GM12801 (cell line): Measurements from ENCODE around the gene ABCA1.

Source experiments
- CTCF ChIP-seq: IDR thresholded peaks from one replicate; pipeline ENCODE4 v1.5.1; 2011; ENCODE audit warnings: control low read depth; ENCODE audit not compliant: insufficient read length; ENCODE audit errors: extremely low read depth

ABCA1 gene

GRCh38 chr9:104858846-104859245 lies 69.1 kb downstream of the ABCA1 start:
- TF ChIP-seq CTCF, result no peak

DNA sequence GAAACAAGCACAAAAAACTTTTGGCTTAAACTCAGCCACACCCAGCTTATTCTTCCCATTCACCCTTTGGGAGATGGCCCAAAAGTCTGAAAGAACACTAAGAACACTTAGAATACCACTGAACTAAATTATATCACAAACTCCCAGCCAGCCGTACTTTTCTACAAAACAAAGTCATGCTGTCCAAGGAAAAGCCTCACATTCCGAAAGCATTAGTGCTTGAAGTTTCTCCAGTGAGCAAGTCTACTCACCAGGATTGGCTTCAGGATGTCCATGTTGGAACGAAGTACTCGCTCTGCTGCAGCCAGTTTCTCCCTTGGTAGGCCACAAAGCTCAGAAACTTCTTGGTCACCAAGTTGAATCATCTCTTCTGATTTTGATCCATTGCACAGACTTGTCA lies 69.7 kb downstream of the ABCA1 start:
- TF ChIP-seq CTCF, result no peak

- no peak for TF ChIP-seq CTCF
Measured at GRCh38 chr9:104856413-104856941, 71.5 kb downstream of the ABCA1 start.

DNA sequence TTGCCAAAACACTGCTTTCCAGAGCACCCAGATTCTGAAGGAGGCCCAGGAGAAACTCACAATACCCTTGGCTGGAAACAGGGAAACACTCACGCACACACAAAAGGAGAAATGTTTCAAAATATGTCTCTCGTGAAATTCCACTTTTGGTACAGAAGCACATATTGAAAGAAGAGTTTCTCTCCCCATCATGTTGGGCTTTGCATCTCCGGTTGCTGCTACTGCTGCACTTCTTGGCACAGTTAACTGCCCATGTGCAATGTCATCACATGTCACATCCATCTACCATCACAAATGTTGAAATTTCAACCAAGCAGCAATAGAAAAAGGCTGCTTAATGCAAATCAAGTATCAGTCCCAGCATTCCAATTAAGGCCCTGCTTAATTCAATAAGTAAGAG lies 72.1 kb downstream of the ABCA1 start:
- TF ChIP-seq CTCF, result no peak

DNA sequence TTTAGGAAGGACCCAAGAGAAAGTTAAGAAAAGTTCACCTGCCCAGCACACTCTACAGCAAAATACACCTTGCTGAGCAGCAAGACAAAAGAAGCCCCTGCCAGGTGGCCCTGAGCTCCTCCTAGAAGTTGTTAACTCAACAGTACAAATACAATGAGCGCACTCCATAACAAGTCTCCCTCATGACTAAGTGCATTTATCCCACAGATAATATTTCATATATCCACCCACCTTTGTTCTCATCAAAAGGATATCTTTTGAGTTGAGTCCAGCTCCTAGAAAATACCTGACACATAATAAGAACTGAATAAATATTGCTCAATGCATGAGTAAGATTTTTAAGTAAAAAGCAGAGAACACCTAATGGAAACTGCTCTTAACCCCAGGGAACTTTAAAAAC lies 73.3 kb downstream of the ABCA1 start:
- TF ChIP-seq CTCF, result no peak

GRCh38 chr9:104853683-104854082 lies 74.3 kb downstream of the ABCA1 start:
- no peak for TF ChIP-seq CTCF

- no peak for TF ChIP-seq CTCF
Measured at GRCh38 chr9:104853159-104853558, 74.8 kb downstream of the ABCA1 start.

DNA sequence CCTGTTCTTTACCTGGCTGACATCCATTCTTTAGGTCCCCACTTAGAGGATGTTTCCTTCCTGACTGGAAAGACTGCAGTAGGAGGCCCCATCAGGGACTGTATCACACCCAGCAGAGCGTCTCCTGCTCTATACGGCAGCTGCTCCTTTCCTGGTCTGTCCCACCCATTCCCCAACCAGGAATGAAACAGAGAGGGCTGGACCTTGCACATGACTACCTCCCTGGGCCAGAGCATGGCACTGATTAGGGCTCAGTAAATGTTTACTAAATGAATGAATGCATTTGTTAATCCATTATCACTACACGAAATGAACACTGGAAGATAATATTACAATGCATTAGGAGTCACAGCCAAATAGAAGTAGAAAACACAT lies 76.4 kb downstream of the ABCA1 start:
- no peak for TF ChIP-seq CTCF
